Measurements from ENCODE around the gene ZNF654. TPM values are rescaled to one million over a fixed set of nuclear protein-coding genes. Genes with fewer than 3 reads are reported as not detected.

The ZNF654 gene
- polyA plus RNA-seq, 3 donors: 3.0 to 7.2 (median 4.8) TPM

DNA sequence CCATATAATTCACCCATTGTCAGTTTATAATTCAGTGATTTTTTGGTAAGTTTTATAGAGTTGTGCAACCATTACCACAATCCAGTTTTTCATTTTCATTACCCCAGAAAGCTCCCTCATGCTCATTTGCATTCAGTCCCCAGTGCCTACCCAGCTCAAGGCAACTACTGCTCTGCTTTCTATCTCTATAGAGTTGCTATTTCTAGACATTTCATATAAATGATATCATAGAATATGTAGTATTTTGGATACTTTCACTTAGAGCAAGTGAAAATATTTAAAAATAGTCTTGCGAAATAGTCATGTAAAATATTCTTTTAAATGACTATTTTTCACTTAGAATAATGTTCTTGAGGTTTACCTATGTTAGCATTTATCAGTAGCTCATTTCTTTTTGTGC lies 42.1 kb downstream of the ZNF654 start:
- no CpG with 5 or more reads among the region's 1 CpG for WGBS (ENCODE audit: insufficient coverage)
- no peak overlapping the region for H3K4me3 Mint-ChIP-seq
- TF ChIP-seq, protein P1, sequence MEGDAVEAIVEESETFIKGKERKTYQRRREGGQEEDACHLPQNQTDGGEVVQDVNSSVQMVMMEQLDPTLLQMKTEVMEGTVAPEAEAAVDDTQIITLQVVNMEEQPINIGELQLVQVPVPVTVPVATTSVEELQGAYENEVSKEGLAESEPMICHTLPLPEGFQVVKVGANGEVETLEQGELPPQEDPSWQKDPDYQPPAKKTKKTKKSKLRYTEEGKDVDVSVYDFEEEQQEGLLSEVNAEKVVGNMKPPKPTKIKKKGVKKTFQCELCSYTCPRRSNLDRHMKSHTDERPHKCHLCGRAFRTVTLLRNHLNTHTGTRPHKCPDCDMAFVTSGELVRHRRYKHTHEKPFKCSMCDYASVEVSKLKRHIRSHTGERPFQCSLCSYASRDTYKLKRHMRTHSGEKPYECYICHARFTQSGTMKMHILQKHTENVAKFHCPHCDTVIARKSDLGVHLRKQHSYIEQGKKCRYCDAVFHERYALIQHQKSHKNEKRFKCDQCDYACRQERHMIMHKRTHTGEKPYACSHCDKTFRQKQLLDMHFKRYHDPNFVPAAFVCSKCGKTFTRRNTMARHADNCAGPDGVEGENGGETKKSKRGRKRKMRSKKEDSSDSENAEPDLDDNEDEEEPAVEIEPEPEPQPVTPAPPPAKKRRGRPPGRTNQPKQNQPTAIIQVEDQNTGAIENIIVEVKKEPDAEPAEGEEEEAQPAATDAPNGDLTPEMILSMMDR (IDR thresholded peaks at IDR 0.05): no peak
- intact Hi-C loops (cut with micrococcal nuclease): no loop called here
- H3K27ac Mint-ChIP-seq: peak overlapping the region in 1 of 7 donors; percentile 6
- Histone ChIP-seq H3K4me1 (ENCODE audit: control insufficient read depth in 1 of 2, insufficient read depth in 2 of 2, low read length in 2 of 2) (no peaks in the 10 kb centered on the region), H3K79me2 (ENCODE audit: insufficient read depth, low read length) (peaks cover 31% of the 10 kb centered on the region), H3K9me3 (replicated peaks in 1 of 2; ENCODE audit: control insufficient read depth in 1 of 2, insufficient read depth in 1 of 2, low read length in 2 of 2) (no peaks in the 10 kb centered on the region), H3K4me2 (replicated peaks; ENCODE audit: extremely low read depth, low read length, poor library complexity, severe bottlenecking) (no peak overlapping the region), H3K27ac (ENCODE audit: low read depth in 1 of 2, low read length in 2 of 2) (no peak overlapping the region), H2AFZ (ENCODE audit: insufficient read depth, low read depth, low read length, poor library complexity, severe bottlenecking) (no peak overlapping the region), H3K4me3 (replicated peaks in 1 of 3; ENCODE audit: low read depth in 2 of 3, low read length in 3 of 3) (no peak overlapping the region), H4K20me1 (ENCODE audit: insufficient read depth, low read length) (no peaks in the 10 kb centered on the region), H3K27me3 (ENCODE audit: control insufficient read depth in 2 of 2, insufficient read depth in 2 of 2, low read length in 2 of 2) (no peaks in the 10 kb centered on the region), H3K9ac (ENCODE audit: insufficient read depth, low read length, poor library complexity, severe bottlenecking) (no peak overlapping the region), H3K36me3 (replicated peaks in 1 of 2; ENCODE audit: control insufficient read depth in 1 of 2, insufficient read depth in 2 of 2, low read length in 2 of 2) (peaks cover 0 to 12% of the 10 kb centered on the region in 2 donors)
- H3K4me1 Mint-ChIP-seq: peaks cover 4% of the 10 kb centered on the region
- DNase-seq: no peak
- H3K9me3 Mint-ChIP-seq: peaks cover 2 to 20% (median 8%) of the 10 kb centered on the region in 7 donors
- H3K36me3 Mint-ChIP-seq: peaks cover 19 to 41% of the 10 kb centered on the region in 2 donors
- no peaks in the 10 kb centered on the region for H3K27me3 Mint-ChIP-seq (ENCODE audit: low read depth in 3 of 3)

DNA sequence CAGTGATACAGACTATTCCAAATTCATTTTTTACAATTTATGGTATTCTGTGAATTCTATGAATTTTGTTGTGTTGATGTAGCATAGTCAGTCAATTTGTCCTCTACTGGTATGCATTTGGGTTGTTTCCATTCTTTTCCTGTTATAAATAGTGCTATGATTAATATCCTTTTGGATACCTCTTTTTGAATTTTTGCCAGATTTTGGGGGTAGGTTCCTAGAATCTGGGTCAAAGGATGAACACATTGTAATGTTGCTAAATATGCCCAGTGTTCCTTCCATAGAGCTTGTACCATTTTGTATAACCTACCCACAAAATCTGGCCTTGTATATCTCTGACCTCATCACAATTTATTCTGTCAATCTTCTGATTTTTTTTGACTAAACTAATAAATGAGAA lies 46.3 kb downstream of the ZNF654 start:
- no peak for DNase-seq
- H3K27ac ChIP-seq (ENCODE audit: low read depth in 1 of 2, low read length in 2 of 2): no peak overlapping the region
- Mint-ChIP-seq H3K27me3 (ENCODE audit: low read depth in 3 of 3) (no peaks in the 10 kb centered on the region), H3K4me3 (no peak overlapping the region), H3K9me3 (no peaks in the 10 kb centered on the region), H3K27ac (no peak overlapping the region), H3K4me1 (peaks cover 4% of the 10 kb centered on the region), H3K36me3 (peaks cover 2 to 36% of the 10 kb centered on the region in 2 donors)
- H3K4me3 ChIP-seq (replicated peaks in 1 of 3; ENCODE audit: low read depth in 2 of 3, low read length in 3 of 3): no peak overlapping the region
- no peaks in the 10 kb centered on the region for H3K27me3 ChIP-seq (ENCODE audit: control insufficient read depth in 2 of 2, insufficient read depth in 2 of 2, low read length in 2 of 2)
- intact Hi-C loops (cut with micrococcal nuclease): no loop called here
- H3K4me1 ChIP-seq (ENCODE audit: control insufficient read depth in 1 of 2, insufficient read depth in 2 of 2, low read length in 2 of 2): no peaks in the 10 kb centered on the region
- no peak overlapping the region for H3K9ac ChIP-seq (ENCODE audit: insufficient read depth, low read length, poor library complexity, severe bottlenecking)
- H3K4me2 ChIP-seq (replicated peaks; ENCODE audit: extremely low read depth, low read length, poor library complexity, severe bottlenecking): no peak overlapping the region
- peaks cover 44% of the 10 kb centered on the region for H3K79me2 ChIP-seq (ENCODE audit: insufficient read depth, low read length)
- TF ChIP-seq, protein P1 (IDR thresholded peaks at IDR 0.05): no peak
- peaks cover under 1% of the 10 kb centered on the region for H4K20me1 ChIP-seq (ENCODE audit: insufficient read depth, low read length)
- H3K9me3 ChIP-seq (replicated peaks in 1 of 2; ENCODE audit: control insufficient read depth in 1 of 2, insufficient read depth in 1 of 2, low read length in 2 of 2): no peaks in the 10 kb centered on the region
- H2AFZ ChIP-seq (ENCODE audit: insufficient read depth, low read depth, low read length, poor library complexity, severe bottlenecking): no peak overlapping the region
- H3K36me3 ChIP-seq (replicated peaks in 1 of 2; ENCODE audit: control insufficient read depth in 1 of 2, insufficient read depth in 2 of 2, low read length in 2 of 2): no peaks in the 10 kb centered on the region
